CD14-positive monocyte (primary cell): ENCODE results near the gene NSG1. TPM values are rescaled to one million over a fixed set of nuclear protein-coding genes. Genes with fewer than 3 reads are reported as not detected.
"Not testable (repeated sequence)": the region's sequence is repeated elsewhere in the genome, so short reads cannot be mapped to it uniquely, and the experiment has no call there.

Experiments
- DNase-seq, 3 donors: peaks; one replicate each; pipeline ENCODE4 v3.0.0-alpha.2; 2011 to 2022
- H2AFZ ChIP-seq: 2 replicates; pipeline ENCODE4 v1.6.0; 2012; ENCODE audit warnings: mild to moderate bottlenecking, low read depth, low read length, inconsistent platforms; ENCODE audit not compliant: insufficient read depth, poor library complexity, severe bottlenecking
- H3K27ac ChIP-seq, 2 donors: 1 replicate in 1 of 2; 2 replicates in 1 of 2; pipeline ENCODE4 v1.5.1; 2012 to 2013; ENCODE audit warnings: low read length in 2 of 2, control low read depth in 1 of 2, inconsistent platforms in 1 of 2, low read depth in 1 of 2, mild to moderate bottlenecking in 1 of 2
- H3K27me3 ChIP-seq, 2 donors: one replicate each; pipeline versions ENCODE4 v1.6.0 to v1.6.1; 2011 to 2013; ENCODE audit warnings: low read length in 2 of 2; ENCODE audit not compliant: control insufficient read depth in 2 of 2, insufficient read depth in 2 of 2
- H3K36me3 ChIP-seq, 2 donors: replicated peaks in 1 of 2; 1 replicate in 1 of 2; 2 replicates in 1 of 2; pipeline versions ENCODE4 v1.5.1 to v1.6.1; 2012 to 2013; ENCODE audit warnings: low read length in 2 of 2, control low read depth in 1 of 2, inconsistent platforms in 1 of 2, mild to moderate bottlenecking in 1 of 2; ENCODE audit not compliant: insufficient read depth in 2 of 2, control insufficient read depth in 1 of 2
- H3K4me1 ChIP-seq, 2 donors: 1 replicate in 1 of 2; 2 replicates in 1 of 2; pipeline versions ENCODE4 v1.5.1 to v1.6.1; 2012 to 2013; ENCODE audit warnings: low read length in 2 of 2, control low read depth in 1 of 2, inconsistent platforms in 1 of 2, mild to moderate bottlenecking in 1 of 2, moderate library complexity in 1 of 2; ENCODE audit not compliant: insufficient read depth in 2 of 2, control insufficient read depth in 1 of 2
- H3K4me2 ChIP-seq: replicated peaks from 2 replicates; pipeline ENCODE3; 2012; ENCODE audit warnings: low read length, moderate library complexity, mild to moderate bottlenecking; ENCODE audit not compliant: poor library complexity, severe bottlenecking; ENCODE audit errors: extremely low read depth
- H3K4me3 ChIP-seq, 3 experiments: fragments of 200-600 bp in 1 of 3; sonication (generic) in 1 of 3; replicated peaks in 1 of 3; 1 replicate in 2 of 3; 2 replicates in 1 of 3; pipeline ENCODE4 v1.5.1; 2011 to 2013; ENCODE audit warnings: low read length in 3 of 3, mild to moderate bottlenecking in 3 of 3, control low read depth in 2 of 3, low read depth in 2 of 3, inconsistent platforms in 1 of 3, moderate library complexity in 1 of 3
- H3K79me2 ChIP-seq: 2 replicates; pipeline ENCODE4 v1.6.0; 2012; ENCODE audit warnings: mild to moderate bottlenecking, control low read depth, inconsistent platforms, low read length, moderate library complexity; ENCODE audit not compliant: insufficient read depth
- H3K9ac ChIP-seq: 2 replicates; pipeline ENCODE4 v1.6.0; 2017; ENCODE audit warnings: low read length, mild to moderate bottlenecking; ENCODE audit not compliant: insufficient read depth, poor library complexity, severe bottlenecking
- H3K9me3 ChIP-seq, 2 donors: replicated peaks in 1 of 2; 1 replicate in 1 of 2; 2 replicates in 1 of 2; pipeline versions ENCODE4 v1.5.1 to v1.6.1; 2012 to 2013; ENCODE audit warnings: low read length in 2 of 2, control low read depth in 1 of 2; ENCODE audit not compliant: control insufficient read depth in 1 of 2, insufficient read depth in 1 of 2
- H4K20me1 ChIP-seq: 2 replicates; pipeline ENCODE4 v1.6.0; 2012; ENCODE audit warnings: mild to moderate bottlenecking, low read length, control low read depth, moderate library complexity; ENCODE audit not compliant: insufficient read depth
- H3K27ac Mint-ChIP-seq, 7 donors: one replicate each; pipeline ENCODE4 v1.8.0; 2020; ENCODE audit warnings: mild to moderate bottlenecking in 7 of 7, mixed read lengths in 7 of 7, moderate library complexity in 6 of 7, inconsistent platforms in 2 of 7
- H3K27me3 Mint-ChIP-seq, 3 donors: one replicate each; pipeline ENCODE4 v1.8.0; 2021 to 2022; ENCODE audit warnings: low read depth in 3 of 3, mild to moderate bottlenecking in 3 of 3, mixed read lengths in 3 of 3, moderate library complexity in 3 of 3, inconsistent platforms in 1 of 3
- H3K36me3 Mint-ChIP-seq, 2 donors: one replicate each; pipeline ENCODE4 v1.8.0; 2020; ENCODE audit warnings: mixed read lengths in 2 of 2, inconsistent platforms in 1 of 2, mild to moderate bottlenecking in 1 of 2
- H3K4me1 Mint-ChIP-seq: one replicate; pipeline ENCODE4 v1.8.0; 2020; ENCODE audit warnings: mild to moderate bottlenecking, mixed read lengths
- H3K4me3 Mint-ChIP-seq, 2 donors: one replicate each; pipeline ENCODE4 v1.8.0; 2020; ENCODE audit warnings: mild to moderate bottlenecking in 2 of 2, mixed read lengths in 2 of 2, moderate library complexity in 1 of 2
- H3K9me3 Mint-ChIP-seq, 7 donors: one replicate each; pipeline ENCODE4 v1.8.0; 2020 to 2022; ENCODE audit warnings: mixed read lengths in 7 of 7, mild to moderate bottlenecking in 6 of 7, moderate library complexity in 6 of 7, inconsistent platforms in 2 of 7
- CTCF ChIP-seq: fragments of 200-600 bp; IDR thresholded peaks from one replicate; pipeline ENCODE4 v1.8.0; 2022; ENCODE audit warnings: antibody characterized with exemption, mild to moderate bottlenecking
- WGBS: methylation state at CpG from one replicate; pipeline ENCODE4 v1.1.5; 2013; ENCODE audit warnings: missing lambda C conversion rate; ENCODE audit not compliant: insufficient coverage; 5-methylcytosine and 5-hydroxymethylcytosine counted together
- intact Hi-C, 2 donors: fragments of 100-400 bp; cut with micrococcal nuclease; formaldehyde crosslinking; loops; one replicate each; pipeline versions ENCODE4 v1.15.0 to v1.15.1; 2023
- polyA plus RNA-seq, 3 donors: library from polyadenylated mRNA; depleted of rRNA in 1 of 3; unstranded in 2 of 3; stranded (reverse) in 1 of 3; fragments of 300-500 nt in 2 of 3; fragments of >200 nt in 1 of 3; fragmentation: Illumina TruSeq in 2 of 3; gene quantifications; 1 replicate in 2 of 3; 2 replicates in 1 of 3; pipeline ENCODE4 v1.2.3, GENCODE V29; 2012 to 2021

NSG1 gene
- polyA plus RNA-seq, 3 donors: 0.10 TPM; not detected in 2

GRCh38 chr4:4461850-4462249 lies 74.9 kb downstream of the NSG1 start:
- H4K20me1 ChIP-seq: no peaks in the 10 kb centered on the region
- Mint-ChIP-seq H3K4me3 (no peak overlapping the region), H3K27me3 (peaks cover 0 to 1% (median 0%) of the 10 kb centered on the region in 3 donors), H3K4me1 (no peaks in the 10 kb centered on the region), H3K36me3 (peaks cover 61 to 66% of the 10 kb centered on the region in 2 donors), H3K27ac (peak overlapping the region in 3 of 7 donors; percentile 10 to 47 (median 31)), H3K9me3 (peaks cover 0 to 3% (median 0%) of the 10 kb centered on the region in 7 donors)
- H3K4me3 ChIP-seq: no peak overlapping the region
- no peak for DNase-seq
- H3K9me3 ChIP-seq: no peaks in the 10 kb centered on the region
- H3K36me3 ChIP-seq: peaks cover 46 to 89% of the 10 kb centered on the region in 2 donors
- WGBS: 92% methylated on average over 4 of the region's 5 CpGs
- H3K27me3 ChIP-seq: no peaks in the 10 kb centered on the region
- no peak overlapping the region for H2AFZ ChIP-seq
- no peak overlapping the region for H3K4me2 ChIP-seq
- H3K27ac ChIP-seq: no peak overlapping the region
- TF ChIP-seq CTCF: no peak
- H3K4me1 ChIP-seq: no peaks in the 10 kb centered on the region
- no peaks in the 10 kb centered on the region for H3K79me2 ChIP-seq
- H3K9ac ChIP-seq: no peak overlapping the region
- intact Hi-C loops: no loop called here

GRCh38 chr4:4462970-4463369 lies 76.1 kb downstream of the NSG1 start:
- Histone ChIP-seq H3K9ac (no peak overlapping the region), H3K36me3 (peaks cover 39 to 88% of the 10 kb centered on the region in 2 donors), H3K79me2 (no peaks in the 10 kb centered on the region), H3K27me3 (no peaks in the 10 kb centered on the region), H3K4me3 (no peak overlapping the region), H3K4me2 (no peak overlapping the region), H3K27ac (no peak overlapping the region), H4K20me1 (no peaks in the 10 kb centered on the region), H3K9me3 (no peaks in the 10 kb centered on the region), H3K4me1 (no peaks in the 10 kb centered on the region), H2AFZ (no peak overlapping the region)
- TF ChIP-seq CTCF: no peak
- intact Hi-C loops: no loop called here
- no peak overlapping the region for H3K27ac Mint-ChIP-seq
- DNase-seq: no peak
- peaks cover 63 to 66% of the 10 kb centered on the region in 2 donors for H3K36me3 Mint-ChIP-seq
- no peak overlapping the region for H3K4me3 Mint-ChIP-seq
- H3K9me3 Mint-ChIP-seq: peaks cover 0 to 3% (median 0%) of the 10 kb centered on the region in 7 donors
- 94% methylated on average over 2 of the region's 3 CpGs for WGBS
- H3K4me1 Mint-ChIP-seq: no peaks in the 10 kb centered on the region
- H3K27me3 Mint-ChIP-seq: peaks cover 0 to 1% (median 0%) of the 10 kb centered on the region in 3 donors

GRCh38 chr4:4465238-4465637 lies 78.3 kb downstream of the NSG1 start:
- H3K4me2 ChIP-seq, H2AFZ ChIP-seq, H4K20me1 ChIP-seq, H3K4me3 ChIP-seq, H3K79me2 ChIP-seq, H3K27me3 Mint-ChIP-seq, intact Hi-C loops, H3K4me1 Mint-ChIP-seq, H3K27ac ChIP-seq, H3K27me3 ChIP-seq, H3K9me3 ChIP-seq, H3K9ac ChIP-seq, H3K9me3 Mint-ChIP-seq, H3K4me1 ChIP-seq, DNase-seq, H3K27ac Mint-ChIP-seq, H3K4me3 Mint-ChIP-seq: not testable (repeated sequence)
- peaks cover 41 to 88% of the 10 kb centered on the region in 2 donors for H3K36me3 ChIP-seq
- WGBS: no CpG with 5 or more reads among the region's 3 CpGs
- H3K36me3 Mint-ChIP-seq: peaks cover 64 to 66% of the 10 kb centered on the region in 2 donors
